Measurements from ENCODE around the gene VSX2.

- no peak for TF ChIP-seq ZNF280D (tag by site-specific recombination; IDR thresholded peaks at IDR 0.05)
- TF ChIP-seq ZNF292 (tag by site-specific recombination; IDR thresholded peaks at IDR 0.05; ENCODE audit: borderline replicate concordance, low read depth) = no peak
Observed at GRCh38 chr14:74260525-74261233, 21.4 kb downstream of the VSX2 start.
